DND-41 (cell line): ENCODE measurements around the gene MAGI1.

ENCODE experiments used
- CTCF ChIP-seq: IDR thresholded peaks from 2 replicates; pipeline ENCODE4 v1.5.1; 2012; ENCODE audit warnings: borderline replicate concordance, low read length, moderate library complexity, mild to moderate bottlenecking; ENCODE audit not compliant: poor library complexity, severe bottlenecking; ENCODE audit errors: extremely low read depth
- EZH2 ChIP-seq: IDR thresholded peaks from 3 replicates; pipeline ENCODE4 v1.6.1; 2012; ENCODE audit warnings: borderline replicate concordance, low read depth, mild to moderate bottlenecking, moderate library complexity, low read length, inconsistent platforms; ENCODE audit not compliant: severe bottlenecking

- TF ChIP-seq CTCF (no peak), EZH2 (no peak)
Measured at GRCh38 chr3:65582012-65582717, 456.6 kb downstream of the MAGI1 start.
